MM.1S (cell line): ENCODE measurements around the gene PHETA2.

ENCODE experiments used
- CTCF ChIP-seq: fragments of 300-600 bp; sonication (generic); IDR thresholded peaks from 2 replicates; pipeline ENCODE4 v1.5.1; 2016; ENCODE audit warnings: antibody characterized with exemption, low read length, mixed read lengths
- EZH2 ChIP-seq: fragments of 300-600 bp; sonication (generic); optimal IDR thresholded peaks from 2 replicates; pipeline ENCODE3; 2017; ENCODE audit warnings: low read depth, mild to moderate bottlenecking, antibody characterized with exemption, low read length, mixed read lengths

- TF ChIP-seq CTCF (no peak), EZH2 (no peak)
These were observed 53.6 kb downstream of the PHETA2 start for GRCh38 chr22:42127606-42128005.
